Mesothelial cell of epicardium (in vitro differentiated cells): ENCODE results near the gene SIGLEC8. TPM values are rescaled to one million over a fixed set of nuclear protein-coding genes. Genes with fewer than 3 reads are reported as not detected.

ENCODE experiments used
- DNase-seq, 2 experiments: peaks; one replicate each; pipeline ENCODE4 v3.0.0; 2021; ENCODE audit warnings: low spot score in 2 of 2; ENCODE audit not compliant: unreplicated experiment in 2 of 2
- H3K27ac Mint-ChIP-seq: 2 replicates; pipeline ENCODE4 v1.8.0; 2021; ENCODE audit warnings: mixed read lengths
- H3K27me3 Mint-ChIP-seq: 2 replicates; pipeline ENCODE4 v1.8.0; 2021; ENCODE audit warnings: low read depth, mixed read lengths
- H3K36me3 Mint-ChIP-seq: 2 replicates; pipeline ENCODE4 v1.8.0; 2021; ENCODE audit warnings: mixed read lengths
- H3K4me1 Mint-ChIP-seq: 2 replicates; pipeline ENCODE4 v1.8.0; 2021; ENCODE audit warnings: mixed read lengths
- H3K4me3 Mint-ChIP-seq: 2 replicates; pipeline ENCODE4 v1.8.0; 2021; ENCODE audit warnings: mild to moderate bottlenecking, moderate library complexity, mixed read lengths
- H3K9me3 Mint-ChIP-seq: 2 replicates; pipeline ENCODE4 v1.8.0; 2021; ENCODE audit warnings: mixed read lengths
- CTCF ChIP-seq: fragments of 200-600 bp; sonication (generic); IDR thresholded peaks from one replicate; pipeline ENCODE4 v1.5.0; 2021; ENCODE audit warnings: antibody characterized with exemption; ENCODE audit not compliant: unreplicated experiment
- total RNA-seq: library from RNA; stranded (reverse); gene quantifications from 3 replicates; pipeline ENCODE4 v1.2.1, GENCODE V29; 2021

The SIGLEC8 gene
- total RNA-seq, 1 donor from 2014 or later = not detected

GRCh38 chr19:51490676-51491075 lies 32.4 kb upstream of the SIGLEC8 start:
- Mint-ChIP-seq H3K36me3 (peaks cover 3% of the 10 kb centered on the region), H3K4me3 (no peak overlapping the region), H3K9me3 (peaks cover 58% of the 10 kb centered on the region), H3K4me1 (no peaks in the 10 kb centered on the region), H3K27me3 (no peaks in the 10 kb centered on the region), H3K27ac (no peak overlapping the region)
- no peak for TF ChIP-seq CTCF
- no peak for DNase-seq

- Mint-ChIP-seq H3K27me3 (no peaks in the 10 kb centered on the region), H3K9me3 (peaks cover 61% of the 10 kb centered on the region), H3K36me3 (no peaks in the 10 kb centered on the region), H3K4me3 (no peak overlapping the region), H3K27ac (no peak overlapping the region), H3K4me1 (no peaks in the 10 kb centered on the region)
- TF ChIP-seq CTCF = no peak
- no peak for DNase-seq
Observed at GRCh38 chr19:51489113-51489512, 30.9 kb upstream of the SIGLEC8 start.

- no peak for TF ChIP-seq CTCF
- no peaks in the 10 kb centered on the region for H3K27me3 Mint-ChIP-seq
- no peak overlapping the region for H3K27ac Mint-ChIP-seq
- no peaks in the 10 kb centered on the region for H3K4me1 Mint-ChIP-seq
- DNase-seq = no peak
- H3K9me3 Mint-ChIP-seq = peaks cover 59% of the 10 kb centered on the region
- no peak overlapping the region for H3K4me3 Mint-ChIP-seq
- no peaks in the 10 kb centered on the region for H3K36me3 Mint-ChIP-seq
Observed at GRCh38 chr19:51488491-51488890, 30.2 kb upstream of the SIGLEC8 start.

GRCh38 chr19:51485960-51486660 lies 27.9 kb upstream of the SIGLEC8 start:
- TF ChIP-seq CTCF = no peak
- Mint-ChIP-seq H3K4me3 (no peak overlapping the region), H3K27me3 (no peaks in the 10 kb centered on the region), H3K36me3 (no peaks in the 10 kb centered on the region), H3K4me1 (no peaks in the 10 kb centered on the region), H3K27ac (no peak overlapping the region), H3K9me3 (peaks cover 53% of the 10 kb centered on the region)
- no peak for DNase-seq

GRCh38 chr19:51480590-51480989 lies 22.3 kb upstream of the SIGLEC8 start:
- Mint-ChIP-seq H3K9me3 (peaks cover 60% of the 10 kb centered on the region), H3K27me3 (no peaks in the 10 kb centered on the region), H3K4me3 (no peak overlapping the region), H3K36me3 (peaks cover 2% of the 10 kb centered on the region), H3K27ac (no peak overlapping the region), H3K4me1 (no peaks in the 10 kb centered on the region)
- no peak for TF ChIP-seq CTCF
- no peak for DNase-seq
